HFF-Myc (cell line): ENCODE data around the gene FTH1.

Source experiments
- DNase-seq: peaks from one replicate; pipeline ENCODE4 v3.0.0-alpha.2; 2011; ENCODE audit warnings: low read depth; ENCODE audit errors: extremely low read depth
- H3K4me3 ChIP-seq: replicated peaks from 2 replicates; pipeline ENCODE4 v1.5.1; 2011; ENCODE audit warnings: low read depth, mild to moderate bottlenecking, control low read depth, low read length
- TF ChIP-seq, protein P1 (sequence below): IDR thresholded peaks from 2 replicates; pipeline ENCODE4 v1.5.1; 2012; ENCODE audit warnings: mild to moderate bottlenecking, low read depth, low read length, control low read depth; ENCODE audit errors: missing control alignments

FTH1 gene

DNA sequence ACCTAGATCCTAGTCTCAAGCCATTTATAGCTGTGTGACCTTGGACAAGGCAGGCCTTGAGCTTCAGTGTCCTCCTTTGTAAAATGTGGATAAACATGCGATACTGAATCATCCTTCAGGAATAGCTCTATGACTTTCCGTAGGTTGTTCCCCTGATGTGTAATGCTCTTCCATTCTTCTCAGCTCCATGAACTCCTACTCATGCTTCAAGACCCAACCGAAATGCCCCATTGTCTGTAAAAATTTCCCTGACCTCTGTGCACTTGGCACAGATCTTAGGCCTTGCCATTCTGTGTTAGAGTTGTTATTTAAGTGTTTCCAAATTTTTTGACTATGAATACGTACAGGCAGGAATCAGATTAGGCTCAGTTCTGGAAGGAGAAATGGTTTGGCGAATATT, 20.5 kb downstream of the FTH1 start:
- H3K4me3 ChIP-seq: no peak overlapping the region
- no peak for DNase-seq
- TF ChIP-seq, protein P1, sequence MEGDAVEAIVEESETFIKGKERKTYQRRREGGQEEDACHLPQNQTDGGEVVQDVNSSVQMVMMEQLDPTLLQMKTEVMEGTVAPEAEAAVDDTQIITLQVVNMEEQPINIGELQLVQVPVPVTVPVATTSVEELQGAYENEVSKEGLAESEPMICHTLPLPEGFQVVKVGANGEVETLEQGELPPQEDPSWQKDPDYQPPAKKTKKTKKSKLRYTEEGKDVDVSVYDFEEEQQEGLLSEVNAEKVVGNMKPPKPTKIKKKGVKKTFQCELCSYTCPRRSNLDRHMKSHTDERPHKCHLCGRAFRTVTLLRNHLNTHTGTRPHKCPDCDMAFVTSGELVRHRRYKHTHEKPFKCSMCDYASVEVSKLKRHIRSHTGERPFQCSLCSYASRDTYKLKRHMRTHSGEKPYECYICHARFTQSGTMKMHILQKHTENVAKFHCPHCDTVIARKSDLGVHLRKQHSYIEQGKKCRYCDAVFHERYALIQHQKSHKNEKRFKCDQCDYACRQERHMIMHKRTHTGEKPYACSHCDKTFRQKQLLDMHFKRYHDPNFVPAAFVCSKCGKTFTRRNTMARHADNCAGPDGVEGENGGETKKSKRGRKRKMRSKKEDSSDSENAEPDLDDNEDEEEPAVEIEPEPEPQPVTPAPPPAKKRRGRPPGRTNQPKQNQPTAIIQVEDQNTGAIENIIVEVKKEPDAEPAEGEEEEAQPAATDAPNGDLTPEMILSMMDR: no peak

DNA sequence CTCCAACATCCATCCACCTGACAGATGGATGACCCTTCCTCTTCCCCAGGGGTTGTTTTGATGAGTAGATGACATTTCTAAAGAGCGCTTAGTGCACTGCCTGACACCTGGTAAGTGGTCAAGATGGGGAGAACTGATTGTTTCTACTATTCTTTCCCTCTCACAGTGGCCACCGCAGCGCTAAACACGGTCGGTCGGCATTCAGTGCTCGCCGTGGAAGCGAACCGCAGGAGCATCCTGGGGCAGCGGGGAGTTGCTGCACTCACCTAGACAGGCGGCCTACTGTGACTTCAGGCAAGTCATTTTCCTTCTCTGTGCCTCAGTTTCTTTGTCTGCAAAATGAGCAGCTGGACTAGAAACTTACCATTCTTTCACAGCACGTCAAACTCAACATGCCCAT, 22.2 kb downstream of the FTH1 start:
- no peak overlapping the region for H3K4me3 ChIP-seq
- TF ChIP-seq, protein P1: no peak
- DNase-seq: no peak

DNA sequence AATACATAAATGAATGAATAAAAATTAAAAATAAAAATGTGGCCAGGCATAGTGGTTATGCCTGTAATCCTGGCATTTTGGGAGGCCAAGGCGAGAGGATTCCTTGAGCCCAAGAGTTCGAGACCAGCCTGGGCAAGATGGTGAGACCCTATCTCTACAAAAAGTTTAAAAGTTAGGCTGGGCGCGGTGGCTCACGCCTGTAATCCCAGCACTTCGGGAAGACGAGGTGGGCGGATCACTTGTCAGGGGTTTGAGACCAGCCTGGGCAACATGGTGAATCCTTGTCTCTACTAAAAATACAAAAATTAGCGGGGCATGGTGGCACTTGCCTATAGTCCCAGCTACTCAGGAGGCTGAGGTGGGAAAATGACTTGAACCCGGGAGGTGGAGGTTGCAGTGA, 27.0 kb downstream of the FTH1 start:
- DNase-seq: no peak
- TF ChIP-seq, protein P1: no peak
- no peak overlapping the region for H3K4me3 ChIP-seq

DNA sequence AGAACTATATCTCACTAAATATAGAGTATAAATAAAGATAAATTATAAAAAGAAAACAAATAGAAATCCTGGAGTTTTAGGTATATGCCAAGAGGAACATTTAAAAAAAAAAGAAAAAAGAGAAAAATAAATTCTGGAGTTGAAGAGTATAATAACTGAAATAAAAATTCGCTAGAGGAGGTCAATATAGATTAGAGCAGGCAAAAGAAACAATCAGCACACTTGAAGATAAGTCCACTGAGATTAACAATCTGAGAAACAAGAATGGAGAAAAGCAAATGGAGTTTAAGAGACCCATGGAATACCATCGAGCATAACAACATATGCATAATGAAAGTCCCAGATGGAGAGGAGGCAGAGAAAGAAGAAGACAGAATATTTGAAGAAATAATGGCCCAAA, 31.6 kb downstream of the FTH1 start:
- TF ChIP-seq, protein P1: no peak
- H3K4me3 ChIP-seq: no peak overlapping the region
- no peak for DNase-seq

DNA sequence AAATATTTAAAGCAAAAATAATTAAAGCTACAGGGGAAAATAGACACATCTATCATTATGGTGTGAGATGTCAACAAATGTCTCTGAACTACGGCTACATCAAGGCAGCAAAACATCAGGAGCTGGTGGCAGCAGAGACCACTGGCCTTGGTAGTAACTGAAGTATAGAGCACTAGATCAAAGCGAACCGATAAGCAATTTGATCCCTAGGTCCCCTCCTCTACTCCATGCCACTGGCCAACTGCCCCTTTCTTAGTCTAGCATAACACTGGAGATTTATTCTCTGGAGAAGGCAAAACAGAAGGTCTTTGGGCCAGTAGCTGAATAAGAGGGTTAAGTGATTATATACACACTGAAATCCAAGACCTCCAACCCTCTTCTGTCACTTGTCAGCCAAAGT, 36.5 kb downstream of the FTH1 start:
- TF ChIP-seq, protein P1: no peak
- H3K4me3 ChIP-seq: no peak overlapping the region
- no peak for DNase-seq

DNA sequence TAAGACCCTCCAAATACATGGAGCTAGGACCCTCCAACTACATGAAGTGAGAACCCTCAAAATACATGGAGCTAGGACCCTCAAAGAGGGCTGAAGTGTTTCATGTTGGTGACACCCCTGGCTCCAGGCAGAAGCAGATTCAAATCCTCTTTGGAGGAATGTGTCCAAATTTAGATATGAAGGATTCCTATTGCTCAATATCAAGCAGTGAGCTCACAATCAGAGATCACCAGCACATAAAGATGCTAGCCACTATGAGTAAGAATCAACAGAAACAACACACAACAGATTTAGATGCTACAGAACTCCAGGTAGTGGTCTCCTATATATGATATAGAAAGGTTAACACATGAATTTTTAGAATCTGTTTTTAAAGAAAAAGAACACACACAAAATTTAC, 38.8 kb downstream of the FTH1 start:
- no peak overlapping the region for H3K4me3 ChIP-seq
- TF ChIP-seq, protein P1: no peak
- no peak for DNase-seq

DNA sequence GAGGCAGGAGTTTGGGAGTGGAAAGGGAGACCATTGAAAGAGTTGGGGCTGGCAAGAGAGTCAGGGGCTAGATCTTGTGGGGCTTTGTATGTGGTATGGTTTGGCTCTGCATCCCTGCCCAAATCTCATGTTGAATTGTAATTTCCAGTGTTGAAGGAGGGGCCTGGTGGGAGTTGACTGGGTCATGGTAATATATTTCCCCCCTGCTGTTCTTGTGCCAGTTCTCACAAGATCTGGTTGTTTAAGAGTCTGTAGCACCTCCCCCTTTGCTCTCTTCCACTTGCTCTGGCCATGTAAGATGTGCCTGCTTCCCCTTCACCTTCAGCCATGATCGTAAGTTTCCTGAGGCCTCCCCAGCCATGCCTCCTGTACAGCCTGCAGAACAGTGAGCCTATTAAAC, 39.9 kb downstream of the FTH1 start:
- TF ChIP-seq, protein P1: no peak
- DNase-seq: no peak
- H3K4me3 ChIP-seq: no peak overlapping the region
